ENCODE measurements around the gene GNA12.

GNA12 gene

GRCh38 chr7:2844153-2845033 lies at the start of gene GNA12:
GNA12 (minus strand) TSS chr7:2844308; CDS start chr7:2844161, 147 bp downstream.
- DNase-seq: peak; percentile 97

GRCh38 chr7:2893411-2893861 lies 49.3 kb upstream of the GNA12 start:
- no peak for DNase-seq

- DNase-seq: no peak
These were observed 48.4 kb upstream of the GNA12 start for GRCh38 chr7:2892549-2892948.

- DNase-seq: no peak
These were observed 43.7 kb upstream of the GNA12 start for GRCh38 chr7:2887816-2888215.

- DNase-seq: peak; percentile 65
These were observed 42.8 kb upstream of the GNA12 start for GRCh38 chr7:2886900-2887299.

- DNase-seq: no peak
These were observed 42.3 kb upstream of the GNA12 start for GRCh38 chr7:2886391-2886790.

- DNase-seq: no peak
These were observed 40.1 kb upstream of the GNA12 start for GRCh38 chr7:2884161-2884560.

GRCh38 chr7:2883101-2883500 lies 39.0 kb upstream of the GNA12 start:
- DNase-seq: no peak

GRCh38 chr7:2882111-2882510 lies 38.0 kb upstream of the GNA12 start:
- DNase-seq: no peak

- DNase-seq: no peak
These were observed 36.9 kb upstream of the GNA12 start for GRCh38 chr7:2880874-2881533.

GRCh38 chr7:2880051-2880450 lies 35.9 kb upstream of the GNA12 start:
- DNase-seq: no peak

GRCh38 chr7:2879354-2879753 lies 35.2 kb upstream of the GNA12 start:
- no peak for DNase-seq

- DNase-seq: no peak
These were observed 34.2 kb upstream of the GNA12 start for GRCh38 chr7:2878306-2878705.

GRCh38 chr7:2876031-2876731 lies 32.1 kb upstream of the GNA12 start:
- DNase-seq: no peak

- DNase-seq: no peak
These were observed 29.8 kb upstream of the GNA12 start for GRCh38 chr7:2873686-2874551.

- no peak for DNase-seq
These were observed 29.0 kb upstream of the GNA12 start for GRCh38 chr7:2873146-2873545.

- DNase-seq: no peak
These were observed 28.3 kb upstream of the GNA12 start for GRCh38 chr7:2872296-2872874.

GRCh38 chr7:2870471-2870931 lies 26.4 kb upstream of the GNA12 start:
- DNase-seq: peak; percentile 40

GRCh38 chr7:2869981-2870380 lies 25.9 kb upstream of the GNA12 start:
- no peak for DNase-seq

GRCh38 chr7:2866601-2867000 lies 22.5 kb upstream of the GNA12 start:
- no peak for DNase-seq

- DNase-seq: peak; percentile 66
These were observed 21.0 kb upstream of the GNA12 start for GRCh38 chr7:2864999-2865670.

Data from CD4-positive, alpha-beta T cell treated with Interleukin-4 for 4 hours (primary cell).